HCEC 1CT (cell line): ENCODE results near the gene ZNF598.

Experiments used
- DNase-seq: peaks from one replicate; pipeline ENCODE4 v3.0.0-alpha.2; 2017

Gene ZNF598

GRCh38 chr16:1990101-1990350, 19.6 kb downstream of the ZNF598 start:
- no peak for DNase-seq

GRCh38 chr16:1989209-1990100, 20.2 kb downstream of the ZNF598 start, which contains the start of gene SYNGR3:
SYNGR3 (plus strand) TSS chr16:1989970; CDS start chr16:1990103, 133 bp downstream.
- DNase-seq, result no peak

DNA sequence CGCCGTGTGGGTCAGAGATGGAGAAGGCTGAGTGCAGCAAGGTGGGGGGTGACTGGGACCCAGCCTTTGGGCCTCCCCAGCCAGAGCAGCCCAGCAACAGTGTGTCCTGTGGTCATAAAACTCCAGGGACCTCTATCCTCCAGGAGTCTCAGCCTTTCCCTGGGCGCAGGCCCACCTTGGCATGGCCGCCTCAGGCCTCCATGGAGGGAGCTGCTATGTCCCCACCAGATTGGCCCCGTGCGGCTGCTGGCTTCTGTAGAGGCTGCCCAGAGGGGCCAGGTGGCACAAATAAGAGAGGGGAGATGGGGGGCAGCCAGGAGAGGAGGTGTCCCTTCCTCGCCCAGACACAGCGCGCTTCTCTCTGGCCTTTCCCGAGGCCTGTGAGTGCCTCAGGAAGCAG, 22.4 kb downstream of the ZNF598 start:
- DNase-seq, result no peak

GRCh38 chr16:1985466-1986150, 24.0 kb downstream of the ZNF598 start:
- DNase-seq, result no peak

GRCh38 chr16:1984347-1985225, 25.0 kb downstream of the ZNF598 start:
- no peak for DNase-seq

DNA sequence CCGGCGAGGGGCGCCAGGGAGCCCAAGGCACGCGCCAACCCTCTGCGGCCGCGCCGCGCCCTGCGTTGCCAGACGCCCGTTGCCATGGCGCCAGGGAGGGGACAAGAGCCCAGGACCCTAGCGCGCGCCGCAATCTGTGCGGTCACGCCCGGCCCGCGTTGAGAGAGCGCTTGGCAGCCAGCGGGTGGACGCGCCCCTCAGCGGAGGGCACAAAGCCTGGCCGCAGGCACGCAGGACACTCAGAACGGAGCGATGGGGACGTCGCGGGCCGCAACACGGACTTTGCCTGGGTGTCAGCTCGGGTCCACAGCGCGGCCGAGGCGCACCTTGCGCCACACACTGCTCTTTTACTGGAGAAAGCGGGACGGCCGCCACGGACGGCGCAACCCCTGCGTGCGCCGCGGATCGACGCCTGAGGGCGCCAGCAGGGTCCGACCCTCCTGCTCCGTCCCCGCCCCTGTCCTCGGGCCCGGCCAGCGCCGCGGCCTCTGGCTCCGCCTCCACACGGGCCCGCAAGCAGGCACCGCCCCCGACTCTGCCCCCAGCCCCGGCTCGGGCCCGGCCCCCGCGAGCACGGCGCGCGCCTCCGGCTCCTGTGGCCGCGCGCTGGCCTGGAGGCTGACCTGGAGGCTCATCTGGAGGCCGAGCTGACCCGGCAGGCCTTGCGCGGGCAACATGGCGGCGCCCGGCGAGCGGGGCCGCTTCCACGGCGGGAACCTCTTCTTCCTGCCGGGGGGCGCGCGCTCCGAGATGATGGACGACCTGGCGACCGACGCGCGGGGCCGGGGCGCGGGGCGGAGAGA, 25.9 kb downstream of the ZNF598 start, which contains the start of gene GFER:
TSS of gene GFER (plus strand) at position 650 of the 803 bp plus-strand sequence. CDS start at position 676, 26 bp downstream.
- peak; percentile 90 for DNase-seq

DNA sequence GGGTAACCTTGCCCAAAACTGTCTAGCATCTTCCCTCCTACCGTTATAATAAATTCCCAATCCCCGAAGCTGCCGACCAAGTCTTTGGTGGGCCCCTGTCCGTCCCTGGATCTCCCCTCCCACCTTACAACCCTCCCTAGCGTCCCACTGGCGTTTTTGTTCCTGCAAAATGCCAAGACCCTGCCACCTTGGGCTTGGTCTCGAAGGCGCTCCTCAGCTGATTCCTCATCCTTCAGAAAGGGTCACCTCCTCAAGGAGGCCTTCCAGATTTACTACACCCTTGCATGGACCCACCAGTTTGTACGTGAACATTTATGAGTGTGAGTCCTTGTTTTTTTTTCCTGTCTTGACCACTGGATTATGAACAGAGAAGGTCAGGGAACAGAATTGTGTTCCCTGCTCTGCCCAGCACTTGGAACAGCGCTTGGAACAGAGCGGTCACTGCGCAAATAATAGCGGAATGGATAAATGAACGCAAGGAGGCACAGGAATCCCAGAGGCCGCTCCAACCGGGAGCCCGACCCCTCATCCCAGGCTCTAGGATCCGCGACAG, 26.6 kb downstream of the ZNF598 start:
- peak; percentile 28 for DNase-seq

GRCh38 chr16:1982013-1982433, 27.6 kb downstream of the ZNF598 start:
- DNase-seq, result no peak

GRCh38 chr16:1981398-1981836, 28.2 kb downstream of the ZNF598 start, which contains the start of gene NOXO1:
NOXO1 (minus strand) TSS chr16:1981469; CDS start chr16:1981179, 290 bp downstream.
- no peak for DNase-seq

DNA sequence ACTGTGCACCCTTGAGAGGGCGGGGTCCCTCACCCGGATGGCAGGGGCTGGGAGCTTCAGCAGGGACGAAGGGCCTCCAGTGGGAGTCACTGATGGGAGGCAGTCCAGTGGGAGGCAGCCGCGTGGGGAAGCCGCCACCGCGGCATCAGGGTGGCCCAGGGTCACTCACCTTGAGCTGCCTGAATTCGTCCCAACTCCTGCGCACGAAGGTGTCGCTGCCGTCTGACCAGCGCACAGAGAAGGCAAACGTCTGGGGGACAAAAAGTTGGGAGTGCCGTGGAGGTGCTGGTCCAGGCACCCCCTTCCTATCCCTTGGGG, 28.9 kb downstream of the ZNF598 start:
- no peak for DNase-seq

GRCh38 chr16:1980030-1980769, 29.4 kb downstream of the ZNF598 start:
- no peak for DNase-seq

DNA sequence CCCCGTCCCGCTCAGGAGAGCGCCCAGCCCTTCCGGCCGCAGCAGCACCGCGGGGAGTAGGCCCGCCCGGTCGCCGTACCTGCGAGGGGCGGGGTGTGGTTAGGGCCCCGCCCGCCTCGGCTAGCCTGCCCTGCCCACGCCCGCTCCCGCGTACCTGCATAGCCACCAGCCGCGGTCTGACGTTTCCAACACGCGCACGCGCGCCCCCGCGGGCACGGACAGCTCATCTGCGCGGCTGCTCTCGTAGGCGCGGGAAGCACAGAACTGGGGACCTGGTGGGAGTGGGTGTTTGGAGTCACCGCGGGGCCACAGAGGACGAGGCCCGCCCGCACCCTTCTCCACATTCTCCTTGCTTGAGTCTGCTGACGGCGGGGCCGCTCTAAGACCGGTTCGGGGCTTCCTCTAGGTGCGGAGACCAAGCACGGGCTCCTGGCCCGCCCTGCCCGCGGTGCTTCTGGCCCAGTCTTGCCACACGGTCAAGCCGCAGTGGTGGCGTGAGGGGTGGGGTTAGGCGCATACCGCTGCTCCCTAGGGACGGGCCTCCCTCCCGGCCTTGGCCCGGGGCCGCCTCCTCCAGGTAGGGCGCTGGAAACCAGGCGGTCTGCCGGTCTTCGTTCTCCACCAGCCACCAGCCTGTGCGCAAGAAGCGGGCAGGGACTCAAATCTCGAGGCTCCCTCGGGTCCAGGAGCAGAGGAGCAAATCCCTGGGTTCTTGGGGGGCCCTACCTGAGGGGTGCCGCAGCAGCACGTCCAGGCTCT, 30.2 kb downstream of the ZNF598 start:
- DNase-seq, result no peak

- no peak for DNase-seq
Measured at GRCh38 chr16:1978476-1979120, 31.0 kb downstream of the ZNF598 start.

GRCh38 chr16:1977875-1978268, 31.7 kb downstream of the ZNF598 start:
- no peak for DNase-seq

DNA sequence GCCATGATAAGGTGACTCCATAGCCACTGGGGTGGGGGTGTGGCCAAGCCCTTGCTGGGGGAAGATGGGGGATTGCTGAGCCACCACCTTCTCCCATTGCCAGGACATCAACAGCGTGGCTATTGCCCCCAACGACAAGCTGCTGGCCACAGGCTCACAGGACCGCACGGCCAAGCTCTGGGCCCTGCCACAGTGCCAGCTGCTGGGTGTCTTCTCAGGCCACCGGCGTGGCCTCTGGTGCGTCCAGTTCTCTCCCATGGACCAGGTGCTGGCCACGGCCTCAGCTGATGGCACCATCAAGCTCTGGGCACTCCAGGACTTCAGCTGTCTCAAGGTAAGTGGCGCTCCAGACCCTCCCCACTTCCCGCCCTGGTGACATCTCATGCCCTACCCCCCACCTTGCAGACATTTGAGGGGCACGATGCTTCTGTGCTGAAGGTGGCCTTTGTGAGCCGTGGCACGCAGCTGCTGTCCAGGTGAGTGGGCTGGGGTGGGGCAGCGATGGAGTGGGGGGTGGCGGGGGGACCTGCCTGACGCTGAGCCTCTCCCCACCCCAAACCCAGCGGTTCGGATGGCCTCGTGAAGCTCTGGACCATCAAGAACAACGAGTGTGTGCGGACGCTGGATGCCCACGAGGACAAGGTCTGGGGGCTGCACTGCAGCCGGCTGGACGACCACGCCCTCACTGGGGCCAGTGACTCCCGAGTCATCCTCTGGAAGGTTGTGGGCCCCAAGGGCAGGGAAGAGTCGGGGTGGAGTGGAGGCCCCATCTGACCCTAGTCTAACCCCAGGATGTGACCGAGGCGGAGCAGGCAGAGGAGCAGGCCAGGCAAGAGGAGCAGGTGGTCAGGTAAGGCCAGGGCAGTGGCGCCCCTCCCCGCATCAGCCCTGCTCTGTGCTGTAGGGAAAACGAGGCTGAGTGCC, 32.4 kb downstream of the ZNF598 start:
- no peak for DNase-seq

DNA sequence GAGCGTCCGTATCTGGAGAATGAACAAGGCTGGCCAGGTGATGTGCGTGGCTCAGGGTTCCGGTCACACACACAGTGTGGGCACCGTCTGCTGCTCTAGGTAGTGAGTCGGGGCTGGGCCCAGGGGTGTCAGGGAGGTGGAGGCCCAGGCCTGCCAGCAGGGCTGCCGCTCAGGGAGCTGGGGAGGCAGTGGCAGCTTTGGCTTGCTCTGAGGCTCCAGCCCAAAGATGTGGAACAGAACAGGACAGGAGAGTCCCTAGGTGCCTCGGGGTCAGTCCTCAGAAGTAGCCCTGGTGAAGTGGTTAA, 33.5 kb downstream of the ZNF598 start:
- DNase-seq, result no peak

GRCh38 chr16:1975432-1976215, 34.0 kb downstream of the ZNF598 start:
- DNase-seq, result no peak
